Astrocyte (in vitro differentiated cells and primary cell): ENCODE measurements around the gene CALD1. TPM values are rescaled to one million over a fixed set of nuclear protein-coding genes. Genes with fewer than 3 reads are reported as not detected.

Source experiments
- DNase-seq: peaks from one replicate; pipeline ENCODE4 v3.0.0-alpha.2; 2010; ENCODE audit warnings: low read depth
- FAIRE-seq: peaks from 2 replicates; lab custom pipeline; 2011; peaks lifted over from hg19 to GRCh38; lab: Jason Lieb, UNC
- H2AFZ ChIP-seq: 2 replicates; pipeline ENCODE4 v1.6.0; 2012; ENCODE audit warnings: low read depth, low read length, inconsistent platforms
- H3K27ac ChIP-seq: 2 replicates; pipeline ENCODE4 v1.5.1; 2011; ENCODE audit warnings: low read depth, low read length, inconsistent platforms
- H3K27me3 ChIP-seq: 2 replicates; pipeline ENCODE4 v1.6.0; 2011; ENCODE audit warnings: low read length, inconsistent platforms; ENCODE audit not compliant: insufficient read depth
- H3K36me3 ChIP-seq: 2 replicates; pipeline ENCODE4 v1.5.1; 2011; ENCODE audit warnings: low read length, inconsistent platforms; ENCODE audit not compliant: insufficient read depth
- H3K4me1 ChIP-seq: 2 replicates; pipeline ENCODE4 v1.5.1; 2011; ENCODE audit warnings: low read length, inconsistent platforms; ENCODE audit not compliant: insufficient read depth
- H3K4me2 ChIP-seq: 2 replicates; pipeline ENCODE4 v1.6.0; 2012; ENCODE audit warnings: low read length, inconsistent platforms
- H3K4me3 ChIP-seq: 2 replicates; pipeline ENCODE4 v1.5.1; 2011; ENCODE audit warnings: low read depth, mild to moderate bottlenecking, low read length, inconsistent platforms; ENCODE audit not compliant: insufficient read depth
- H3K79me2 ChIP-seq: 2 replicates; pipeline ENCODE4 v1.6.0; 2012; ENCODE audit warnings: mild to moderate bottlenecking, low read length, inconsistent platforms; ENCODE audit not compliant: insufficient read depth
- H3K9ac ChIP-seq: 2 replicates; pipeline ENCODE4 v1.6.0; 2012; ENCODE audit warnings: mild to moderate bottlenecking, low read length, inconsistent platforms
- H3K9me3 ChIP-seq: 2 replicates; pipeline ENCODE4 v1.5.1; 2012; ENCODE audit warnings: low read depth, mild to moderate bottlenecking, low read length, inconsistent platforms; ENCODE audit not compliant: insufficient read depth
- H4K20me1 ChIP-seq: 2 replicates; pipeline ENCODE4 v1.6.0; 2012; ENCODE audit warnings: low read length, inconsistent platforms; ENCODE audit not compliant: insufficient read depth
- H3K27ac Mint-ChIP-seq: one replicate; pipeline ENCODE4 v1.8.0; 2021; ENCODE audit warnings: mild to moderate bottlenecking, mixed read lengths; ENCODE audit not compliant: unreplicated experiment
- H3K27me3 Mint-ChIP-seq: one replicate; pipeline ENCODE4 v1.8.0; 2021; ENCODE audit warnings: low read depth, mixed read lengths; ENCODE audit not compliant: unreplicated experiment
- H3K36me3 Mint-ChIP-seq: one replicate; pipeline ENCODE4 v1.8.0; 2021; ENCODE audit warnings: low read depth, mixed read lengths; ENCODE audit not compliant: unreplicated experiment
- H3K4me1 Mint-ChIP-seq: one replicate; pipeline ENCODE4 v1.8.0; 2021; ENCODE audit warnings: low read depth, mixed read lengths; ENCODE audit not compliant: unreplicated experiment
- H3K4me3 Mint-ChIP-seq: one replicate; pipeline ENCODE4 v1.8.0; 2021; ENCODE audit warnings: mild to moderate bottlenecking, moderate library complexity, mixed read lengths; ENCODE audit not compliant: unreplicated experiment
- H3K9me3 Mint-ChIP-seq: one replicate; pipeline ENCODE4 v1.8.0; 2021; ENCODE audit warnings: mild to moderate bottlenecking, mixed read lengths; ENCODE audit not compliant: unreplicated experiment
- CTCF ChIP-seq: IDR thresholded peaks from 2 replicates; pipeline ENCODE4 v1.5.1; 2011; ENCODE audit warnings: low read depth, mild to moderate bottlenecking, inconsistent platforms, low read length, moderate library complexity; ENCODE audit not compliant: insufficient read depth
- EZH2 ChIP-seq: IDR thresholded peaks from 2 replicates; pipeline ENCODE4 v1.6.1; 2012; ENCODE audit warnings: mild to moderate bottlenecking, low read length, inconsistent platforms; ENCODE audit not compliant: insufficient read depth
- total RNA-seq: library from RNA; stranded (reverse); gene quantifications from 2 replicates; pipeline ENCODE4 v1.2.1, GENCODE V29; 2021

Gene CALD1
- total RNA-seq, 1 donor from 2014 or later, result 1,872 TPM

GRCh38 chr7:134926396-134926795 is 147.0 kb downstream of the CALD1 start:
- Mint-ChIP-seq H3K27me3 (no peaks in the 10 kb centered on the region), H3K9me3 (no peaks in the 10 kb centered on the region), H3K4me1 (peaks cover 43% of the 10 kb centered on the region), H3K36me3 (peaks cover 20% of the 10 kb centered on the region), H3K27ac (no peak overlapping the region), H3K4me3 (peak overlapping the region; percentile 22)
- H3K4me1 ChIP-seq, result peaks cover 8% of the 10 kb centered on the region
- no peak for DNase-seq
- no peak overlapping the region for H3K27ac ChIP-seq
- TF ChIP-seq EZH2 (no peak), CTCF (no peak)
- no peak overlapping the region for H3K4me3 ChIP-seq
- no peaks in the 10 kb centered on the region for H3K9me3 ChIP-seq
- no peak overlapping the region for H3K9ac ChIP-seq
- no peak overlapping the region for H3K4me2 ChIP-seq
- no peaks in the 10 kb centered on the region for H3K27me3 ChIP-seq
- FAIRE-seq, result no peak
- peaks cover 91% of the 10 kb centered on the region for H3K79me2 ChIP-seq
- H2AFZ ChIP-seq, result no peak overlapping the region
- peaks cover 38% of the 10 kb centered on the region for H3K36me3 ChIP-seq
- peaks cover 78% of the 10 kb centered on the region for H4K20me1 ChIP-seq

GRCh38 chr7:134927076-134927475 is 147.6 kb downstream of the CALD1 start:
- peaks cover 45% of the 10 kb centered on the region for H3K36me3 ChIP-seq
- no peak overlapping the region for H3K4me2 ChIP-seq
- peak overlapping the region; percentile 51 for H3K27ac Mint-ChIP-seq
- H4K20me1 ChIP-seq, result peaks cover 84% of the 10 kb centered on the region
- H3K79me2 ChIP-seq, result peaks cover 91% of the 10 kb centered on the region
- no peaks in the 10 kb centered on the region for H3K9me3 ChIP-seq
- peaks cover 15% of the 10 kb centered on the region for H3K4me1 ChIP-seq
- DNase-seq (no peak), FAIRE-seq (no peak)
- H3K4me1 Mint-ChIP-seq, result peaks cover 47% of the 10 kb centered on the region
- H3K4me3 Mint-ChIP-seq, result no peak overlapping the region
- no peak overlapping the region for H3K4me3 ChIP-seq
- peaks cover 27% of the 10 kb centered on the region for H3K36me3 Mint-ChIP-seq
- H3K27ac ChIP-seq, result no peak overlapping the region
- H3K9ac ChIP-seq, result no peak overlapping the region
- H3K27me3 ChIP-seq, result no peaks in the 10 kb centered on the region
- no peaks in the 10 kb centered on the region for H3K9me3 Mint-ChIP-seq
- no peaks in the 10 kb centered on the region for H3K27me3 Mint-ChIP-seq
- H2AFZ ChIP-seq, result no peak overlapping the region
- TF ChIP-seq CTCF, result no peak
- TF ChIP-seq EZH2, result no peak

GRCh38 chr7:134927723-134928122 is 148.3 kb downstream of the CALD1 start:
- H3K27ac Mint-ChIP-seq, result peak overlapping the region; percentile 67
- Histone ChIP-seq H3K36me3 (peaks cover 50% of the 10 kb centered on the region), H3K4me3 (no peak overlapping the region), H3K4me1 (peaks cover 21% of the 10 kb centered on the region), H2AFZ (no peak overlapping the region), H4K20me1 (peaks cover 84% of the 10 kb centered on the region), H3K79me2 (peaks cover 91% of the 10 kb centered on the region), H3K4me2 (no peak overlapping the region), H3K9me3 (no peaks in the 10 kb centered on the region), H3K27me3 (no peaks in the 10 kb centered on the region), H3K9ac (no peak overlapping the region), H3K27ac (no peak overlapping the region)
- no peak for FAIRE-seq
- no peak overlapping the region for H3K4me3 Mint-ChIP-seq
- peaks cover 48% of the 10 kb centered on the region for H3K4me1 Mint-ChIP-seq
- H3K36me3 Mint-ChIP-seq, result peaks cover 29% of the 10 kb centered on the region
- DNase-seq, result no peak
- TF ChIP-seq CTCF (no peak), EZH2 (no peak)
- H3K9me3 Mint-ChIP-seq, result no peaks in the 10 kb centered on the region
- no peaks in the 10 kb centered on the region for H3K27me3 Mint-ChIP-seq
